Endothelial cell of umbilical vein (primary cell): ENCODE results near the gene TMC2. TPM values are rescaled to one million over a fixed set of nuclear protein-coding genes. Genes with fewer than 3 reads are reported as not detected.

Experiments used
- BruUV-seq: library from RNA; stranded (reverse); fragments of 400-500 nt; replicated peaks from 2 replicates; lab custom pipeline; 2021; lab: Mats Ljungman, UMichigan
- CTCF ChIA-PET: fragments of 300-600, 350-600 bp; sonication (Branson Sonifier 250); formaldehyde crosslinking; loops from one replicate; lab custom pipeline; 2021; ENCODE audit warnings: antibody characterized with exemption, inconsistent platforms; lab: Charles Lee
- POLR2A ChIA-PET: fragments of 300-600, 350-600 bp; sonication (Branson Sonifier 250); formaldehyde crosslinking; loops from one replicate; lab custom pipeline; 2021; ENCODE audit warnings: antibody characterized with exemption, inconsistent platforms; lab: Charles Lee
- DNase-seq: peaks from one replicate; pipeline ENCODE4 v3.0.0-alpha.2; 2011; ENCODE audit warnings: low read depth, low spot score
- FAIRE-seq: peaks from 2 replicates; lab custom pipeline; 2011; peaks lifted over from hg19 to GRCh38; lab: Jason Lieb, UNC
- H2AFZ ChIP-seq: 2 replicates; pipeline ENCODE4 v1.6.0; 2012; ENCODE audit warnings: low read depth, low read length, control low read depth, inconsistent platforms
- H3K27ac ChIP-seq: 2 replicates; pipeline ENCODE4 v1.5.1; 2011; ENCODE audit warnings: low read depth, mild to moderate bottlenecking, control low read depth, low read length, moderate library complexity; ENCODE audit not compliant: insufficient read depth
- H3K27me3 ChIP-seq, 2 experiments: 2 replicates each; pipeline versions ENCODE4 v1.6.0 to v1.6.1; 2011; ENCODE audit warnings: low read length in 2 of 2, mixed read lengths in 1 of 2; ENCODE audit not compliant: control insufficient read depth in 2 of 2, insufficient read depth in 2 of 2
- H3K36me3 ChIP-seq, 2 experiments: 2 replicates in 1 of 2; 3 replicates in 1 of 2; pipeline ENCODE4 v1.5.1; 2011; ENCODE audit warnings: low read length in 2 of 2, mild to moderate bottlenecking in 1 of 2, moderate library complexity in 1 of 2; ENCODE audit not compliant: control insufficient read depth in 2 of 2, insufficient read depth in 2 of 2; ENCODE audit errors: extremely low read depth in 1 of 2
- H3K4me1 ChIP-seq: 3 replicates; pipeline ENCODE4 v1.5.1; 2011; ENCODE audit warnings: mild to moderate bottlenecking, low read length; ENCODE audit not compliant: control insufficient read depth, insufficient read depth; ENCODE audit errors: extremely low read depth
- H3K4me2 ChIP-seq: 2 replicates; pipeline ENCODE4 v1.6.1; 2011; ENCODE audit warnings: low read length, control low read depth, mixed read lengths; ENCODE audit not compliant: insufficient read depth
- H3K4me3 ChIP-seq, 3 experiments: fragments of 200-600 bp in 1 of 3; sonication (generic), shearing (Covaris generic) in 1 of 3; replicated peaks in 1 of 3; 2 replicates each; pipeline ENCODE4 v1.5.1; 2011 to 2016; ENCODE audit warnings: control low read depth in 3 of 3, low read length in 3 of 3, mild to moderate bottlenecking in 2 of 3, inconsistent platforms in 1 of 3, low read depth in 1 of 3, moderate library complexity in 1 of 3; ENCODE audit not compliant: insufficient read depth in 1 of 3
- H3K79me2 ChIP-seq: 2 replicates; pipeline ENCODE4 v1.6.0; 2012; ENCODE audit warnings: low read length, inconsistent platforms; ENCODE audit not compliant: control insufficient read depth, insufficient read depth
- H3K9ac ChIP-seq: replicated peaks from 2 replicates; pipeline ENCODE3; 2011; ENCODE audit warnings: low read length, control low read depth; ENCODE audit not compliant: insufficient read depth; ENCODE audit errors: extremely low read depth
- H3K9me1 ChIP-seq: replicated peaks from 3 replicates; pipeline ENCODE4 v1.6.0; 2011; ENCODE audit warnings: mild to moderate bottlenecking, low read length; ENCODE audit not compliant: control insufficient read depth, insufficient read depth; ENCODE audit errors: extremely low read depth
- H3K9me3 ChIP-seq: replicated peaks from 2 replicates; pipeline ENCODE4 v1.5.1; 2012; ENCODE audit warnings: low read length, inconsistent platforms; ENCODE audit not compliant: control insufficient read depth, insufficient read depth
- H4K20me1 ChIP-seq: replicated peaks from 2 replicates; pipeline ENCODE3; 2011; ENCODE audit warnings: mild to moderate bottlenecking, low read length; ENCODE audit not compliant: control insufficient read depth, insufficient read depth; ENCODE audit errors: extremely low read depth
- EZH2 ChIP-seq: IDR thresholded peaks from 2 replicates; pipeline ENCODE4 v1.6.1; 2012; ENCODE audit warnings: borderline replicate concordance, low read depth, mild to moderate bottlenecking, moderate library complexity, low read length, inconsistent platforms; ENCODE audit not compliant: severe bottlenecking
- GATA2 ChIP-seq: IDR thresholded peaks from 2 replicates; pipeline ENCODE4 v1.7.0; 2011; ENCODE audit warnings: low read depth, mild to moderate bottlenecking, moderate library complexity, mixed read lengths, low read length; ENCODE audit not compliant: insufficient read length, insufficient read depth
- JUN ChIP-seq: IDR thresholded peaks from 2 replicates; pipeline ENCODE4 v1.6.1; 2011; ENCODE audit warnings: borderline replicate concordance, low read depth; ENCODE audit not compliant: insufficient read length, insufficient read depth
- MYC ChIP-seq: IDR thresholded peaks from one replicate; pipeline ENCODE4 v1.6.1; 2011; ENCODE audit warnings: mild to moderate bottlenecking, low read depth, low read length
- POLR2AphosphoS5 ChIP-seq: IDR thresholded peaks from 2 replicates; pipeline ENCODE4 v1.6.1; 2012; ENCODE audit warnings: low read depth, mild to moderate bottlenecking, control low read depth, low read length, moderate library complexity; ENCODE audit not compliant: insufficient read depth
- dilution Hi-C: fragments of 300-500 bp; cut with MboI; formaldehyde crosslinking; loops from one replicate; pipeline ENCODE4 v1.15.0; 2019; ENCODE audit warnings: low sequenced_read_pairs; ENCODE audit not compliant: extremely low pct_ligation_motif_present
- intact Hi-C: fragments of 100-400 bp; cut with micrococcal nuclease; formaldehyde crosslinking; loops from one replicate; pipeline ENCODE4 v1.10.0; 2022
- polyA plus RNA-seq, 4 experiments: library from polyadenylated mRNA; depleted of rRNA in 3 of 4; stranded (reverse) in 3 of 4; unstranded in 1 of 4; fragments of >200 nt; gene quantifications; 2 replicates each; pipeline versions ENCODE4 v1.2.1 to v1.2.3, GENCODE V29; 2011 to 2012; ENCODE audit warnings: missing spikeins in 1 of 4
- total RNA-seq: library from RNA; stranded (reverse); gene quantifications from 2 replicates; pipeline ENCODE4 v1.2.3, GENCODE V29; 2021
- TF ChIP-seq, protein P1 (sequence below), 2 donors: IDR thresholded peaks; 1 replicate in 1 of 2; 2 replicates in 1 of 2; pipeline ENCODE4 v1.5.1; 2011; ENCODE audit warnings: low read length in 2 of 2, mild to moderate bottlenecking in 2 of 2, moderate library complexity in 2 of 2, control low read depth in 1 of 2, inconsistent platforms in 1 of 2, low read depth in 1 of 2; ENCODE audit not compliant: insufficient read depth in 1 of 2; ENCODE audit errors: extremely low read depth in 1 of 2

Gene TMC2
- total and polyA plus RNA-seq, 2 donors (not counting 3 experiments of a cell fraction or from before 2014, with no cell fraction given) = not detected

DNA sequence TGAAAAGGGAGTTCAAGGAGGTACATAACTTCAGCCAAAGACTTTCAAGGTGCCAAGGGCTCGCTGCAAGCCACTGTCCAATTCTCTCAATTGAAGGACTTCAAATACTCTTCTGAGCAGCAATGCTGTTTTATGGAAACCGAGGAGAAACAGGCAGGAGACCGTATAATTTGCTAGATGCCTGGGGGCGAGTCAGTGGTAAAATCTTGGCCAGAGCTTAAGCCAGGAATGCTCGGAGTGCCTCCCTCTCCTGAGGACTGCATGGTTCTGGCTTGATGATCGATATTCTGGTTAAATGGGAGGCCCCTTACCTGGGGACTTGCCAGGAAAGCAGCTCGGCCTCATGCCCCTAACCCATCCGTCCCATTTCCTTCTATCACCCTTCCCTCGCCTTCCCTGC, 80.3 kb downstream of the TMC2 start:
- H3K4me2 ChIP-seq = no peak overlapping the region
- H3K9me3 ChIP-seq = no peaks in the 10 kb centered on the region
- no peak overlapping the region for H3K9ac ChIP-seq
- no peak overlapping the region for H3K27ac ChIP-seq
- no peaks in the 10 kb centered on the region for H3K36me3 ChIP-seq
- dilution Hi-C loops (no loop called here), intact Hi-C loops (no loop called here)
- BruUV-seq = no TSS peak
- CTCF ChIA-PET = no interaction called here
- no peak for FAIRE-seq
- POLR2A ChIA-PET = no interaction called here
- H3K27me3 ChIP-seq = peaks cover 2 to 3% of the 10 kb centered on the region in 2 experiments
- H3K4me1 ChIP-seq = no peaks in the 10 kb centered on the region
- DNase-seq = no peak
- TF ChIP-seq MYC (no peak), GATA2 (no peak), POLR2AphosphoS5 (no peak), JUN (no peak), EZH2 (no peak)
- TF ChIP-seq, protein P1, sequence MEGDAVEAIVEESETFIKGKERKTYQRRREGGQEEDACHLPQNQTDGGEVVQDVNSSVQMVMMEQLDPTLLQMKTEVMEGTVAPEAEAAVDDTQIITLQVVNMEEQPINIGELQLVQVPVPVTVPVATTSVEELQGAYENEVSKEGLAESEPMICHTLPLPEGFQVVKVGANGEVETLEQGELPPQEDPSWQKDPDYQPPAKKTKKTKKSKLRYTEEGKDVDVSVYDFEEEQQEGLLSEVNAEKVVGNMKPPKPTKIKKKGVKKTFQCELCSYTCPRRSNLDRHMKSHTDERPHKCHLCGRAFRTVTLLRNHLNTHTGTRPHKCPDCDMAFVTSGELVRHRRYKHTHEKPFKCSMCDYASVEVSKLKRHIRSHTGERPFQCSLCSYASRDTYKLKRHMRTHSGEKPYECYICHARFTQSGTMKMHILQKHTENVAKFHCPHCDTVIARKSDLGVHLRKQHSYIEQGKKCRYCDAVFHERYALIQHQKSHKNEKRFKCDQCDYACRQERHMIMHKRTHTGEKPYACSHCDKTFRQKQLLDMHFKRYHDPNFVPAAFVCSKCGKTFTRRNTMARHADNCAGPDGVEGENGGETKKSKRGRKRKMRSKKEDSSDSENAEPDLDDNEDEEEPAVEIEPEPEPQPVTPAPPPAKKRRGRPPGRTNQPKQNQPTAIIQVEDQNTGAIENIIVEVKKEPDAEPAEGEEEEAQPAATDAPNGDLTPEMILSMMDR (IDR thresholded peaks at IDR 0.05; ENCODE audit: extremely low read depth in 1 of 2, insufficient read depth in 1 of 2, low read depth in 1 of 2, low read length in 2 of 2) = no peak
- no peak overlapping the region for H2AFZ ChIP-seq
- H3K4me3 ChIP-seq = no peak overlapping the region
- H4K20me1 ChIP-seq = no peaks in the 10 kb centered on the region
- no peaks in the 10 kb centered on the region for H3K9me1 ChIP-seq
- H3K79me2 ChIP-seq = no peaks in the 10 kb centered on the region
